Measurements from ENCODE around the gene NUP58.

Gene NUP58

GRCh38 chr13:25301347-25302113 is at the start of gene NUP58:
Gene NUP58, plus strand, starts transcription at chr13:25301625. Its CDS starts 149 bp downstream, at chr13:25301774.
- peak; percentile 86 for DNase-seq (ENCODE audit: low read depth in 2 of 2)

- no peak for DNase-seq (ENCODE audit: low read depth in 2 of 2)
Measured at GRCh38 chr13:25252225-25252624, 49.2 kb upstream of the NUP58 start.

GRCh38 chr13:25252752-25253151 is 48.7 kb upstream of the NUP58 start:
- no peak for DNase-seq (ENCODE audit: low read depth in 2 of 2)

- no peak for DNase-seq (ENCODE audit: low read depth in 2 of 2)
Measured at GRCh38 chr13:25253702-25254101, 47.7 kb upstream of the NUP58 start.

GRCh38 chr13:25262261-25262660 is 39.2 kb upstream of the NUP58 start:
- no peak for DNase-seq (ENCODE audit: low read depth in 2 of 2)

- no peak for DNase-seq (ENCODE audit: low read depth in 2 of 2)
Measured at GRCh38 chr13:25266706-25267105, 34.7 kb upstream of the NUP58 start.

GRCh38 chr13:25267715-25268114 is 33.7 kb upstream of the NUP58 start:
- DNase-seq (ENCODE audit: low read depth in 2 of 2) = no peak

GRCh38 chr13:25268561-25268960 is 32.9 kb upstream of the NUP58 start:
- DNase-seq (ENCODE audit: low read depth in 2 of 2) = no peak

GRCh38 chr13:25276748-25277147 is 24.7 kb upstream of the NUP58 start:
- DNase-seq (ENCODE audit: low read depth in 2 of 2) = no peak

- DNase-seq (ENCODE audit: low read depth in 2 of 2) = no peak
Measured at GRCh38 chr13:25280396-25280795, 21.0 kb upstream of the NUP58 start.

GRCh38 chr13:25281193-25281934 is 20.1 kb upstream of the NUP58 start:
- no peak for DNase-seq (ENCODE audit: low read depth in 2 of 2)

- DNase-seq (ENCODE audit: low read depth in 2 of 2) = no peak
Measured at GRCh38 chr13:25281935-25282332, 19.5 kb upstream of the NUP58 start.

GRCh38 chr13:25286308-25286968 is 15.0 kb upstream of the NUP58 start:
- no peak for DNase-seq (ENCODE audit: low read depth in 2 of 2)

- peak; percentile 96 for DNase-seq (ENCODE audit: low read depth in 2 of 2)
Measured at GRCh38 chr13:25286969-25287961, 14.2 kb upstream of the NUP58 start, which contains the start of gene MTMR6. Gene MTMR6, minus strand, starts transcription at chr13:25287488. Its CDS starts 241 bp downstream, at chr13:25287247.

GRCh38 chr13:25288966-25289365 is 12.5 kb upstream of the NUP58 start:
- no peak for DNase-seq (ENCODE audit: low read depth in 2 of 2)

GRCh38 chr13:25291691-25292090 is 9.7 kb upstream of the NUP58 start:
- DNase-seq (ENCODE audit: low read depth in 2 of 2) = no peak

GRCh38 chr13:25292301-25292700 is 9.1 kb upstream of the NUP58 start:
- no peak for DNase-seq (ENCODE audit: low read depth in 2 of 2)

- no peak for DNase-seq (ENCODE audit: low read depth in 2 of 2)
Measured at GRCh38 chr13:25295228-25295627, 6.2 kb upstream of the NUP58 start.

- DNase-seq (ENCODE audit: low read depth in 2 of 2) = no peak
Measured at GRCh38 chr13:25295701-25296100, 5.7 kb upstream of the NUP58 start.

- peak in 1 of 2 donors; percentile 12 for DNase-seq (ENCODE audit: low read depth in 2 of 2)
Measured at GRCh38 chr13:25300861-25301346, 521 bp upstream of the NUP58 start.

GRCh38 chr13:25302121-25302520 is 696 bp downstream of the NUP58 start:
- no peak for DNase-seq (ENCODE audit: low read depth in 2 of 2)
